HG02840 (cell line): ENCODE results near the gene AFTPH.
A peak's percentile ranks its signal among the peaks of the same experiment; 100 is the strongest.

Source experiments
- ATAC-seq: cut with Tn5 transposase; IDR thresholded peaks from one replicate; pipeline ENCODE4 v1.9.1; 2021; ENCODE audit warnings: mild to moderate bottlenecking, moderate library complexity, moderate number of reproducible peaks; ENCODE audit not compliant: unreplicated experiment, low FRiP score

Gene AFTPH

GRCh38 chr2:64582774-64583340 is 58.7 kb downstream of the AFTPH start:
- ATAC-seq, result peak; percentile 73

GRCh38 chr2:64586054-64586453 is 61.9 kb downstream of the AFTPH start:
- no peak for ATAC-seq

- ATAC-seq, result no peak
Measured at GRCh38 chr2:64586883-64587481, 62.9 kb downstream of the AFTPH start.

- ATAC-seq, result no peak
Measured at GRCh38 chr2:64587561-64587960, 63.4 kb downstream of the AFTPH start.

GRCh38 chr2:64591188-64591587 is 67.1 kb downstream of the AFTPH start:
- no peak for ATAC-seq

GRCh38 chr2:64593035-64593655 is 69.0 kb downstream of the AFTPH start:
- no peak for ATAC-seq

GRCh38 chr2:64594226-64594989 is 70.3 kb downstream of the AFTPH start:
- no peak for ATAC-seq

- ATAC-seq, result no peak
Measured at GRCh38 chr2:64595397-64596176, 71.5 kb downstream of the AFTPH start.

GRCh38 chr2:64598226-64598625 is 74.1 kb downstream of the AFTPH start:
- no peak for ATAC-seq

GRCh38 chr2:64599469-64599868 is 75.3 kb downstream of the AFTPH start:
- ATAC-seq, result no peak

GRCh38 chr2:64601034-64601754 is 77.1 kb downstream of the AFTPH start:
- ATAC-seq, result no peak

- no peak for ATAC-seq
Measured at GRCh38 chr2:64601785-64602391, 77.8 kb downstream of the AFTPH start.

GRCh38 chr2:64602436-64602835 is 78.3 kb downstream of the AFTPH start:
- ATAC-seq, result no peak

- ATAC-seq, result no peak
Measured at GRCh38 chr2:64604155-64604554, 80.0 kb downstream of the AFTPH start.

GRCh38 chr2:64605026-64605471 is 80.9 kb downstream of the AFTPH start:
- ATAC-seq, result no peak

- ATAC-seq, result no peak
Measured at GRCh38 chr2:64605991-64606478, 81.9 kb downstream of the AFTPH start.

GRCh38 chr2:64606479-64607363 is 82.6 kb downstream of the AFTPH start:
- peak; percentile 82 for ATAC-seq
